Amniotic epithelial cell (primary cell): ENCODE results near the gene XRN2.

Source experiments
- DNase-seq: peaks from one replicate; pipeline ENCODE4 v3.0.0-alpha.2; 2010; ENCODE audit warnings: low read depth

Gene XRN2

GRCh38 chr20:21430020-21430419 is 126.9 kb downstream of the XRN2 start:
- DNase-seq = no peak

- no peak for DNase-seq
Observed at GRCh38 chr20:21432911-21433310, 129.8 kb downstream of the XRN2 start.

- DNase-seq = peak; percentile 27
Observed at GRCh38 chr20:21433329-21433890, 130.3 kb downstream of the XRN2 start.

GRCh38 chr20:21435576-21435975 is 132.4 kb downstream of the XRN2 start:
- no peak for DNase-seq

- DNase-seq = peak; percentile 29
Observed at GRCh38 chr20:21436205-21436604, 133.1 kb downstream of the XRN2 start.

- no peak for DNase-seq
Observed at GRCh38 chr20:21437248-21437647, 134.1 kb downstream of the XRN2 start.

- no peak for DNase-seq
Observed at GRCh38 chr20:21437816-21438215, 134.7 kb downstream of the XRN2 start.
